ENCODE results near the gene RAB43. TPM values are rescaled to one million over a fixed set of nuclear protein-coding genes. Genes with fewer than 3 reads are reported as not detected.

RAB43 gene
- total RNA-seq, 1 donor from 2014 or later = 8.6 TPM

GRCh38 chr3:129040039-129040336 lies 81.6 kb downstream of the RAB43 start:
- intact Hi-C loops (cut with DNase I) = no loop called here
- no peak overlapping the region for H3K27ac ChIP-seq
- DNase-seq (ENCODE audit: extremely low spot score in 2 of 2) = no peak
- H3K4me1 ChIP-seq = no peaks in the 10 kb centered on the region
- no peaks in the 10 kb centered on the region for H3K36me3 ChIP-seq
- no peaks in the 10 kb centered on the region for H3K9me3 ChIP-seq
- no peaks in the 10 kb centered on the region for H3K27me3 ChIP-seq
- no peak overlapping the region for H3K4me3 ChIP-seq
- TF ChIP-seq POLR2AphosphoS5 (IDR thresholded peaks at IDR 0.05; ENCODE audit: insufficient read depth in 1 of 2, low read depth in 1 of 2) = no peak

DNA sequence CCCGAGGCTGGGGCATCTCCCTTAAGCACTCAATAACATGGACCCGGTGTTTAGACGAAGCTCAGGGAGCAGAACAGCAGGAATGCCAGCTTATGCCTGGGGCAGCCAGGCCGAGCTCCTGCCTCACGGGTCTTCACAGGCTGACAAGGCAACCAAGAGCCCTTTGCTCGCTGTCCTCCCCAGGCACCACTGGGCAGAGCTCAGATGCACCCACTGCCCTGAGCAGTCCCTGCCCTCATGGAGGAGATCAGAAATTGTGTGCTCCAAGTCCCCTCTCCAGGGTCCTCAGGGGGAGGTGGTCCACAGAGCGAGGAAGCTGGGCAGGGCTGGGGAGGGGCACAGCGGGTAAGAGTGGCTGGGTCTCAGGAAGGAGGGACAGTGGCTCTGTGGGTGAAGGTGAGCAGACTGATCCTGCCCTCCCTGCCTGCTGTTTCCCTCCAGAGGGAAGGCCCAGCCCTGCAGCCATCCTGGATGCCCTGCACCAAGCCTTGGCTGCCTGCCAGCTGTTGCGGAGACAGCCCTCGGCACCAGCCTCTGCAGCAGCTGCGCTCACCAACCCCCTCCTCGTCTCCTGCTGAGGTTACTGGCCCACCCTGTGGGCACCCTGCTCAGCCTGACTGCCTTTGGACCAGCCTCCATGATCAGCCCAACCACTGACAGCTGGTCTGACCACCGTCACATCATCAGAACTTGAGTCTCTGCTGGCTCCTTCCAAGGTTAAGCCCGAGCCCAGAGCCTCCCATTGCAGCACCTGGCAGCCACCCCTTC lies 82.1 kb downstream of the RAB43 start:
- Histone ChIP-seq H3K27me3 (no peaks in the 10 kb centered on the region), H3K27ac (no peak overlapping the region), H3K9me3 (no peaks in the 10 kb centered on the region), H3K4me1 (no peaks in the 10 kb centered on the region), H3K36me3 (no peaks in the 10 kb centered on the region), H3K4me3 (no peak overlapping the region)
- no peak for DNase-seq (ENCODE audit: extremely low spot score in 2 of 2)
- intact Hi-C loops (cut with DNase I) = no loop called here
- TF ChIP-seq, protein P1, sequence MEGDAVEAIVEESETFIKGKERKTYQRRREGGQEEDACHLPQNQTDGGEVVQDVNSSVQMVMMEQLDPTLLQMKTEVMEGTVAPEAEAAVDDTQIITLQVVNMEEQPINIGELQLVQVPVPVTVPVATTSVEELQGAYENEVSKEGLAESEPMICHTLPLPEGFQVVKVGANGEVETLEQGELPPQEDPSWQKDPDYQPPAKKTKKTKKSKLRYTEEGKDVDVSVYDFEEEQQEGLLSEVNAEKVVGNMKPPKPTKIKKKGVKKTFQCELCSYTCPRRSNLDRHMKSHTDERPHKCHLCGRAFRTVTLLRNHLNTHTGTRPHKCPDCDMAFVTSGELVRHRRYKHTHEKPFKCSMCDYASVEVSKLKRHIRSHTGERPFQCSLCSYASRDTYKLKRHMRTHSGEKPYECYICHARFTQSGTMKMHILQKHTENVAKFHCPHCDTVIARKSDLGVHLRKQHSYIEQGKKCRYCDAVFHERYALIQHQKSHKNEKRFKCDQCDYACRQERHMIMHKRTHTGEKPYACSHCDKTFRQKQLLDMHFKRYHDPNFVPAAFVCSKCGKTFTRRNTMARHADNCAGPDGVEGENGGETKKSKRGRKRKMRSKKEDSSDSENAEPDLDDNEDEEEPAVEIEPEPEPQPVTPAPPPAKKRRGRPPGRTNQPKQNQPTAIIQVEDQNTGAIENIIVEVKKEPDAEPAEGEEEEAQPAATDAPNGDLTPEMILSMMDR (IDR thresholded peaks at IDR 0.05) = no peak
- no peak for TF ChIP-seq POLR2A (IDR thresholded peaks at IDR 0.05)

- H3K27ac ChIP-seq = no peak overlapping the region
- H3K27me3 ChIP-seq = no peaks in the 10 kb centered on the region
- no peak overlapping the region for H3K4me3 ChIP-seq
- H3K9me3 ChIP-seq = no peaks in the 10 kb centered on the region
- intact Hi-C loops (cut with DNase I) = no loop called here
- no peak for DNase-seq (ENCODE audit: extremely low spot score in 2 of 2)
- no peaks in the 10 kb centered on the region for H3K4me1 ChIP-seq
- TF ChIP-seq, protein P1 (IDR thresholded peaks at IDR 0.05) = no peak
- TF ChIP-seq POLR2A (IDR thresholded peaks at IDR 0.05) (no peak), POLR2AphosphoS5 (IDR thresholded peaks at IDR 0.05; ENCODE audit: insufficient read depth in 1 of 2, low read depth in 1 of 2) (no peak)
- H3K36me3 ChIP-seq = no peaks in the 10 kb centered on the region
These were observed 83.3 kb downstream of the RAB43 start for GRCh38 chr3:129038121-129038855.

Other genes with a start within 250 kb of the RAB43 start
- gene ACAD9, start 242.2 kb downstream of the RAB43 start, total RNA-seq = 43.0 TPM
- not detected for gene CFAP92, start 127.7 kb downstream of the RAB43 start, total RNA-seq
- 3.7 TPM for gene EFCC1, start 120.5 kb downstream of the RAB43 start, total RNA-seq
- not detected for gene GP9, start 61.0 kb downstream of the RAB43 start, total RNA-seq
- 16.2 TPM for gene ISY1, start 39.3 kb upstream of the RAB43 start, total RNA-seq
- 405 TPM for gene CNBP, start 62.1 kb upstream of the RAB43 start, total RNA-seq
- 76.4 TPM for gene COPG1, start 127.8 kb upstream of the RAB43 start, total RNA-seq
- gene HMCES, start 157.1 kb upstream of the RAB43 start, total RNA-seq = 16.9 TPM

Data from vagina (tissue), 2 donors.